Ovary (tissue), 10 donors: Measurements from ENCODE around the gene TPM2. TPM values are rescaled to one million over a fixed set of nuclear protein-coding genes. Genes with fewer than 3 reads are reported as not detected.
A peak's percentile ranks its signal among the peaks of the same experiment; 100 is the strongest.

Experiments used
- DNase-seq, 5 donors: peaks; one replicate each; pipeline ENCODE4 v3.0.0-alpha.2; 2019 to 2020
- H3K27ac ChIP-seq, 2 donors: fragments of 200-600 bp; one replicate each; pipeline versions ENCODE4 v1.5.1 to v1.8.0; 2019 to 2022
- H3K27me3 ChIP-seq: fragments of 200-600 bp; one replicate; pipeline ENCODE4 v1.8.0; 2022
- H3K36me3 ChIP-seq: fragments of 200-600 bp; sonication (generic); one replicate; pipeline ENCODE4 v1.5.1; 2019
- H3K4me1 ChIP-seq: one replicate; pipeline ENCODE4 v1.8.1; 2013; ENCODE audit warnings: mild to moderate bottlenecking, moderate library complexity; ENCODE audit not compliant: insufficient read depth
- H3K4me3 ChIP-seq: fragments of 200-600 bp; sonication (generic); one replicate; pipeline ENCODE4 v1.5.1; 2017
- H3K9me3 ChIP-seq, 2 donors: fragments of 200-600 bp in 1 of 2; sonication (generic) in 1 of 2; one replicate each; pipeline versions ENCODE4 v1.5.1 to v1.8.1; 2013 to 2019; ENCODE audit warnings: mild to moderate bottlenecking in 1 of 2, moderate library complexity in 1 of 2
- CTCF ChIP-seq, 3 donors: fragments of 450-650 bp in 2 of 3; fragments of 200-600 bp in 1 of 3; IDR thresholded peaks; one replicate each; pipeline versions ENCODE4 v1.5.1 to v1.8.0; 2016 to 2022; ENCODE audit warnings: antibody characterized with exemption in 3 of 3, mild to moderate bottlenecking in 1 of 3
- EP300 ChIP-seq: sonication (generic); formaldehyde crosslinking; IDR thresholded peaks from one replicate; pipeline ENCODE4 v1.6.1; 2017; ENCODE audit warnings: antibody characterized with exemption
- POLR2A ChIP-seq: fragments of 450-650 bp; IDR thresholded peaks from one replicate; pipeline ENCODE4 v1.6.1; 2017; ENCODE audit warnings: antibody characterized with exemption, mild to moderate bottlenecking, moderate library complexity
- WGBS, 3 donors: extraction: QIAGEN DNeasy Blood & Tissue Kit in 1 of 3; methylation state at CpG; one replicate each; pipeline versions ENCODE4 v1.1.5 to v1.1.7; 2013 to 2017; 5-methylcytosine and 5-hydroxymethylcytosine counted together
- intact Hi-C, 4 donors: fragments of 100-400 bp; cut with DNase I; formaldehyde crosslinking; loops; one replicate each; pipeline versions ENCODE4 v1.11.0 to v1.15.1; 2022 to 2023
- long read RNA-seq, 3 donors: library from polyadenylated mRNA in 2 of 3; unstranded in 2 of 3; transcript quantifications; one replicate each; pipeline ENCODE4 v2.0.0 and lab custom pipeline, GENCODE V29; 2021 to 2026
- polyA plus RNA-seq, 2 donors: library from polyadenylated mRNA; stranded (reverse); fragments of 200-250 nt in 1 of 2; fragments of 350-450 nt in 1 of 2; fragmentation: Illumina TruSeq in 1 of 2; extraction: RNeasy Lipid Tissue Mini Kit (QIAGEN cat#74804) in 1 of 2; gene quantifications; one replicate each; pipeline ENCODE4 v1.2.3, GENCODE V29; 2013 to 2014
- total RNA-seq, 7 donors: library from RNA; depleted of rRNA in 2 of 7; stranded (reverse); fragments of >200 nt in 2 of 7; fragmentation: NEBNext Ultra II Directional in 3 of 7; extraction: Animal tissue kit (Norgen Biotek cat#: 25700) in 3 of 7; gene quantifications; one replicate each; pipeline versions ENCODE4 v1.1.0 to v1.2.4, GENCODE V29; 2016 to 2023
- donor health status: DM: no; HTN: no; CAD: no; lungs with moderate emphysema.
- donor health status: DM: no; HTN: no; CAD: no.
- donor health status: Bipolar disorder and iron deficiency.
- donor health status: DM: yes; HTN: yes; CAD: no.
- donor health status: DM: no; HTN: no; CAD: no.
- donor health status: DM: yes; HTN: yes; CAD: no.

TPM2 gene
- total RNA-seq (100 to 1,000 TPM; 179 to 853 (median 309) TPM), polyA plus RNA-seq (100 to 1,000 TPM; 526 to 716 TPM)
- long read RNA-seq, donor 1, transcript TPM2-203 (9 exons, 1,183 nt) = major isoform, 509 of 689 reads
- long read RNA-seq, donor 1, transcript TPM2-201 (9 exons, 1,018 nt) = minor isoform, 26 of 689 reads
- long read RNA-seq, donor 1, transcript TPM2-212 (9 exons, 1,185 nt) = minor isoform, 8 of 689 reads
- long read RNA-seq, donor 1, partial matches to known transcripts = 33 of 689 reads
- long read RNA-seq, donor 1, other reads (novel, unspliced or antisense) = 111 of 689 reads
- long read RNA-seq, donor 2, transcript TPM2-203 (9 exons, 1,183 nt) = minor isoform, 10 of 57 reads
- long read RNA-seq, donor 2, transcript TPM2-201 (9 exons, 1,018 nt) = major isoform, 30 of 57 reads
- long read RNA-seq, donor 2, transcript TPM2-211 (9 exons, 1,392 nt) = minor isoform, 6 of 57 reads
- long read RNA-seq, donor 2, partial matches to known transcripts = 5 of 57 reads
- long read RNA-seq, donor 2, other reads (novel, unspliced or antisense) = 6 of 57 reads
- long read RNA-seq, donor 3, transcript TPM2-212 (9 exons, 1,185 nt) = minor isoform, 10 of 406 reads
- long read RNA-seq, donor 3, transcript TPM2-203 (9 exons, 1,183 nt) = major isoform, 288 of 406 reads
- long read RNA-seq, donor 3, transcript TPM2-201 (9 exons, 1,018 nt) = minor isoform, 17 of 406 reads
- long read RNA-seq, donor 3, partial matches to known transcripts = 27 of 406 reads
- long read RNA-seq, donor 3, other reads (novel, unspliced or antisense) = 61 of 406 reads

GRCh38 chr9:35689542-35690293 lies at the start of gene TPM2:
TPM2 (minus strand) TSS chr9:35689925; CDS start chr9:35689817, 108 bp downstream.
- Histone ChIP-seq H3K27me3 (no peaks in the 10 kb centered on the region), H3K27ac (peak within 1 kb of the TSS; percentile 46 to 93), H3K9me3 (no peaks in the 10 kb centered on the region), H3K36me3 (no peaks in the 10 kb centered on the region), H3K4me1 (peaks cover 14% of the 10 kb centered on the region), H3K4me3 (peak within 1 kb of the TSS; percentile 66)
- WGBS, 3 donors = 4% methylated on average over 19 to 61 of the region's 61 CpGs
- peak; percentile 68 to 87 (median 78) for DNase-seq
- intact Hi-C loops = loop anchor here in 3 of 4 donors (2.0 to 5.0 kb wide), 3 partner anchors 31 to 38 kb away; partner anchors contain the start of genes CCDC107 (in 2 of the 3) and RMRP (in 2 of the 3)
- TF ChIP-seq POLR2A = peak; percentile 41
- no peak for TF ChIP-seq EP300
- TF ChIP-seq CTCF (IDR thresholded peaks at IDR 0.05) = no peak

- no peak for TF ChIP-seq EP300
- TF ChIP-seq POLR2A = no peak
- TF ChIP-seq CTCF (IDR thresholded peaks at IDR 0.05) = no peak
- Histone ChIP-seq H3K4me3 (no peak overlapping the region), H3K27ac (no peak overlapping the region), H3K36me3 (no peaks in the 10 kb centered on the region), H3K4me1 (no peaks in the 10 kb centered on the region), H3K9me3 (no peaks in the 10 kb centered on the region), H3K27me3 (no peaks in the 10 kb centered on the region)
- intact Hi-C loops = loop anchor here in 1 of 4 donors (5.0 kb wide), 1 partner anchor 73 kb away; the partner anchor contains the start of gene SPAG8
- 77 to 89% (median 81%) methylated on average over 7 of the region's 7 CpGs for WGBS, 3 donors
- DNase-seq = no peak
Measured at GRCh38 chr9:35738924-35739323, 49.2 kb upstream of the TPM2 start.

GRCh38 chr9:35738186-35738585 lies 48.5 kb upstream of the TPM2 start:
- no peaks in the 10 kb centered on the region for H3K36me3 ChIP-seq
- intact Hi-C loops = loop anchor here in 1 of 4 donors (5.0 kb wide), 1 partner anchor 74 kb away; the partner anchor contains the start of gene SPAG8
- H3K27me3 ChIP-seq = no peaks in the 10 kb centered on the region
- WGBS, 3 donors = 69 to 71% (median 70%) methylated on average over 4 of the region's 4 CpGs
- no peaks in the 10 kb centered on the region for H3K4me1 ChIP-seq
- TF ChIP-seq EP300 (no peak), CTCF (IDR thresholded peaks at IDR 0.05) (no peak), POLR2A (no peak)
- H3K27ac ChIP-seq = no peak overlapping the region
- H3K9me3 ChIP-seq = no peaks in the 10 kb centered on the region
- DNase-seq = no peak
- no peak overlapping the region for H3K4me3 ChIP-seq

- no peak overlapping the region for H3K27ac ChIP-seq
- H3K9me3 ChIP-seq = no peaks in the 10 kb centered on the region
- TF ChIP-seq EP300 (no peak), CTCF (IDR thresholded peaks at IDR 0.05) (no peak), POLR2A (no peak)
- DNase-seq = no peak
- H3K4me1 ChIP-seq = no peaks in the 10 kb centered on the region
- H3K4me3 ChIP-seq = no peak overlapping the region
- intact Hi-C loops = loop anchor here in 1 of 4 donors (5.0 kb wide), 1 partner anchor 75 kb away; the partner anchor contains the start of gene SPAG8
- no peaks in the 10 kb centered on the region for H3K27me3 ChIP-seq
- WGBS, 3 donors = 51 to 61% (median 54%) methylated on average over 7 of the region's 7 CpGs
- H3K36me3 ChIP-seq = no peaks in the 10 kb centered on the region
Measured at GRCh38 chr9:35737143-35737542, 47.4 kb upstream of the TPM2 start.
